ENCODE data around the gene CCDC88A. TPM values are rescaled to one million over a fixed set of nuclear protein-coding genes. Genes with fewer than 3 reads are reported as not detected.
"Not testable (repeated sequence)": the region's sequence is repeated elsewhere in the genome, so short reads cannot be mapped to it uniquely, and the experiment has no call there.

The CCDC88A gene
- total and polyA plus RNA-seq, 2 donors from 2014 or later: 8.2 to 47.6 TPM

- no peak for DNase-seq
- intact Hi-C loops (cut with DNase I): no loop called here
- no peaks in the 10 kb centered on the region for H3K27me3 ChIP-seq (ENCODE audit: control insufficient read depth, insufficient read depth, low read length)
- no peak overlapping the region for H3K9ac ChIP-seq (ENCODE audit: low read length in 3 of 3)
- FAIRE-seq: no peak
- H3K4me1 ChIP-seq (ENCODE audit: control insufficient read depth in 2 of 3, insufficient read depth in 2 of 3, low read depth in 1 of 3, low read length in 3 of 3): no peaks in the 10 kb centered on the region
- H3K4me3 ChIP-seq (ENCODE audit: low read length in 3 of 3): no peak overlapping the region
- no peaks in the 10 kb centered on the region for H3K36me3 ChIP-seq (ENCODE audit: control insufficient read depth in 2 of 3, insufficient read depth in 3 of 3, low read length in 3 of 3)
- no peaks in the 10 kb centered on the region for H3K9me3 ChIP-seq (ENCODE audit: control insufficient read depth in 2 of 3, insufficient read depth in 1 of 3, low read length in 3 of 3)
- TF ChIP-seq CTCF (IDR thresholded peaks at IDR 0.05; ENCODE audit: borderline replicate concordance, extremely low read depth, insufficient read depth): no peak
- no peak overlapping the region for H3K27ac ChIP-seq (ENCODE audit: low read depth in 2 of 2, low read length in 2 of 2)
Observed at GRCh38 chr2:55452879-55453278, 33.2 kb upstream of the CCDC88A start.

GRCh38 chr2:55451699-55452098, 32.0 kb upstream of the CCDC88A start:
- Histone ChIP-seq H3K4me3 (ENCODE audit: low read length in 3 of 3) (no peak overlapping the region), H3K9ac (ENCODE audit: low read length in 3 of 3) (no peak overlapping the region), H3K4me1 (ENCODE audit: control insufficient read depth in 2 of 3, insufficient read depth in 2 of 3, low read depth in 1 of 3, low read length in 3 of 3) (no peaks in the 10 kb centered on the region), H3K36me3 (ENCODE audit: control insufficient read depth in 2 of 3, insufficient read depth in 3 of 3, low read length in 3 of 3) (no peaks in the 10 kb centered on the region), H3K27ac (ENCODE audit: low read depth in 2 of 2, low read length in 2 of 2) (no peak overlapping the region), H3K27me3 (ENCODE audit: control insufficient read depth, insufficient read depth, low read length) (no peaks in the 10 kb centered on the region), H3K9me3 (ENCODE audit: control insufficient read depth in 2 of 3, insufficient read depth in 1 of 3, low read length in 3 of 3) (no peaks in the 10 kb centered on the region)
- DNase-seq: no peak
- intact Hi-C loops (cut with DNase I): no loop called here
- no peak for FAIRE-seq
- TF ChIP-seq CTCF (IDR thresholded peaks at IDR 0.05; ENCODE audit: borderline replicate concordance, extremely low read depth, insufficient read depth): no peak

- H3K9me3 ChIP-seq (ENCODE audit: control insufficient read depth in 2 of 3, insufficient read depth in 1 of 3, low read length in 3 of 3); DNase-seq; H3K36me3 ChIP-seq (ENCODE audit: control insufficient read depth in 2 of 3, insufficient read depth in 3 of 3, low read length in 3 of 3); H3K27me3 ChIP-seq (ENCODE audit: control insufficient read depth, insufficient read depth, low read length); H3K9ac ChIP-seq (ENCODE audit: low read length in 3 of 3); H3K27ac ChIP-seq (ENCODE audit: low read depth in 2 of 2, low read length in 2 of 2); intact Hi-C loops (cut with DNase I); H3K4me3 ChIP-seq (ENCODE audit: low read length in 3 of 3); H3K4me1 ChIP-seq (ENCODE audit: control insufficient read depth in 2 of 3, insufficient read depth in 2 of 3, low read depth in 1 of 3, low read length in 3 of 3); FAIRE-seq: not testable (repeated sequence)
Observed at GRCh38 chr2:55450014-55450413, 30.4 kb upstream of the CCDC88A start.

GRCh38 chr2:55442045-55442760, 22.5 kb upstream of the CCDC88A start:
- FAIRE-seq; H3K9ac ChIP-seq (ENCODE audit: low read length in 3 of 3); intact Hi-C loops (cut with DNase I); H3K4me1 ChIP-seq (ENCODE audit: control insufficient read depth in 2 of 3, insufficient read depth in 2 of 3, low read depth in 1 of 3, low read length in 3 of 3); H3K36me3 ChIP-seq (ENCODE audit: control insufficient read depth in 2 of 3, insufficient read depth in 3 of 3, low read length in 3 of 3); H3K9me3 ChIP-seq (ENCODE audit: control insufficient read depth in 2 of 3, insufficient read depth in 1 of 3, low read length in 3 of 3); H3K27me3 ChIP-seq (ENCODE audit: control insufficient read depth, insufficient read depth, low read length); H3K4me3 ChIP-seq (ENCODE audit: low read length in 3 of 3); DNase-seq; H3K27ac ChIP-seq (ENCODE audit: low read depth in 2 of 2, low read length in 2 of 2): not testable (repeated sequence)
